ENCODE measurements around the gene AZIN2. TPM values are rescaled to one million over a fixed set of nuclear protein-coding genes. Genes with fewer than 3 reads are reported as not detected.

AZIN2 gene
- total and polyA plus RNA-seq, 3 donors from 2014 or later = 38.2 to 68.7 (median 56.9) TPM

GRCh38 chr1:33140153-33141149, 59.5 kb downstream of the AZIN2 start:
- DNase-seq = no peak
- no peaks in the 10 kb centered on the region for H3K36me3 ChIP-seq (ENCODE audit: low read depth, missing control alignments)
- H3K9me3 ChIP-seq = no peaks in the 10 kb centered on the region
- intact Hi-C loops (cut with DNase I; ENCODE audit: low total_unique reads) = no loop called here
- peaks cover 8% of the 10 kb centered on the region for H3K4me1 ChIP-seq
- TF ChIP-seq POLR2A (IDR thresholded peaks at IDR 0.05) (no peak), CTCF (IDR thresholded peaks at IDR 0.05) (no peak)
- H3K27ac ChIP-seq = no peak overlapping the region
- 67 to 73% methylated on average over 9 of the region's 9 CpGs for WGBS, 2 donors
- H3K4me3 ChIP-seq = no peak overlapping the region
- no peaks in the 10 kb centered on the region for H3K27me3 ChIP-seq

DNA sequence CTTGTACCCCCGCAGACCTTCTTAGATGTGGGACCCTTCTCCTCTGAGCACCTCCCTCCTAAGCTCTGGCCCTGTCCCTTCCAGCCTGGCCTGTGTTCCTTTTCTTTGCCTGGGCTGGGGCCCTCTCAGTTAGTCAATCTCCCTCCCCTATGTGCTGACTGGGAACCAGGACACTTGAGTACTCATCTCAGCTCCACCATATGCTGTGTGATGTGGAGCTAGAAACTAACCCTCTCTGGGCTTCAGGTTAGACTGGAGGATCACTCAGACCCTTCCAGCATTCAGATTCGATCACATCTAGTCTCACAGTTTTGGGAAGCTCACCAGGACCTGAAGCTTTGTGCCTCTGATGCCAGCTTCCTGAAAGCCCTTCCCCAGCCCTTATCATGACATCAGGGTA, 60.3 kb downstream of the AZIN2 start:
- Histone ChIP-seq H3K4me1 (peaks cover 8% of the 10 kb centered on the region), H3K4me3 (no peak overlapping the region), H3K9me3 (no peaks in the 10 kb centered on the region), H3K36me3 (ENCODE audit: low read depth, missing control alignments) (no peaks in the 10 kb centered on the region), H3K27me3 (no peaks in the 10 kb centered on the region), H3K27ac (no peak overlapping the region)
- whole genome bisulfite sequencing, 2 donors = 71 to 90% methylated on average over 2 of the region's 2 CpGs
- TF ChIP-seq CTCF (IDR thresholded peaks at IDR 0.05) (no peak), POLR2A (IDR thresholded peaks at IDR 0.05) (no peak)
- intact Hi-C loops (cut with DNase I; ENCODE audit: low total_unique reads) = no loop called here
- DNase-seq = no peak

- intact Hi-C loops (cut with DNase I; ENCODE audit: low total_unique reads) = no loop called here
Observed at GRCh38 chr1:33141781-33142180, 60.8 kb downstream of the AZIN2 start.

DNA sequence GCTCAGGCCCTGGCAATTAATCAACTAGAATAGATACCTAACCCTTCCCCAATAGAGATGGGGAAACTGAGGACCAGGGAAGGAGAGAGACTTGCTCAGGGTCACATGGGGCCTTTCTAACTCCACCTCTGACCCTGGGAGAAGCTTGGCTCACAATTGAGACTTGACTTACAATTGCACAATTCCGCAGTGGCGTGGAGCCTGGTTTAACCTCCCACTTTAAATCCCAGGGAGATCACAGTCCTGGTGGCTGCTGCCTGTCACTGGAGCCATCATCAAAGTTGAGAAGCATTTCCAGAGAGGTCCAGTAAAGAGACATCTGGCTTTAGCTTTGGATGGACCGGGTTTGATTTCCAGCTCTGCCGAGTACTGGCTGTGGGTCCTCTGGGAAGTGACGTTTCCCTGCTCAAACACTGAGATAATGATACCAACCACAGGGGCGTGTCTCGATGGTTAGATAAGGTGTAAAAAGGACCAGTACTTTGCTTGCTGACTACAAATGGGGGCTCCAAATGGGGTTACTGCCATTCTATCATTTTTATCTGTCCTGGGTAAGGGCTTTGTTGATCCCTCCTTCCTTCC, 61.6 kb downstream of the AZIN2 start:
- intact Hi-C loops (cut with DNase I; ENCODE audit: low total_unique reads) = no loop called here
- Histone ChIP-seq H3K27ac (no peak overlapping the region), H3K27me3 (no peaks in the 10 kb centered on the region), H3K4me3 (no peak overlapping the region), H3K9me3 (no peaks in the 10 kb centered on the region), H3K36me3 (ENCODE audit: low read depth, missing control alignments) (no peaks in the 10 kb centered on the region), H3K4me1 (peaks cover 8% of the 10 kb centered on the region)
- 74 to 79% methylated on average over 7 of the region's 7 CpGs for WGBS, 2 donors
- TF ChIP-seq CTCF (IDR thresholded peaks at IDR 0.05) (no peak), POLR2A (IDR thresholded peaks at IDR 0.05) (no peak)
- no peak for DNase-seq

More at GRCh38 chr1:33141781-33142180, 60.8 kb downstream of the AZIN2 start:
- H3K27ac ChIP-seq = no peak overlapping the region
- WGBS, 2 donors = 68 to 77% methylated on average over 3 of the region's 3 CpGs
- no peaks in the 10 kb centered on the region for H3K9me3 ChIP-seq
- H3K27me3 ChIP-seq = no peaks in the 10 kb centered on the region
- H3K36me3 ChIP-seq (ENCODE audit: low read depth, missing control alignments) = no peaks in the 10 kb centered on the region
- DNase-seq = no peak
- TF ChIP-seq POLR2A (IDR thresholded peaks at IDR 0.05) (no peak), CTCF (IDR thresholded peaks at IDR 0.05) (no peak)
- peaks cover 8% of the 10 kb centered on the region for H3K4me1 ChIP-seq
- H3K4me3 ChIP-seq = no peak overlapping the region
